Thoracic aorta (tissue), 2 donors: ENCODE results near the gene ATP23. TPM values are rescaled to one million over a fixed set of nuclear protein-coding genes. Genes with fewer than 3 reads are reported as not detected.

ENCODE experiments used
- ATAC-seq: fragments of 150-250 bp; one replicate; pipeline ENCODE4 v1.8.0; 2017; ENCODE audit warnings: low read depth; ENCODE audit not compliant: insufficient number of reproducible peaks, low FRiP score
- DNase-seq: peaks from one replicate; pipeline ENCODE4 v3.0.0-alpha.2; 2020; ENCODE audit warnings: low spot score
- H3K27ac ChIP-seq, 2 donors: fragments of 200-600 bp; sonication (generic); 1 replicate in 1 of 2; 2 replicates in 1 of 2; pipeline ENCODE4 v1.5.1; 2016; ENCODE audit warnings: mild to moderate bottlenecking in 2 of 2, moderate library complexity in 2 of 2
- H3K27me3 ChIP-seq: fragments of 200-600 bp; sonication (generic); replicated peaks from 2 replicates; pipeline ENCODE4 v1.6.0; 2016; ENCODE audit warnings: mild to moderate bottlenecking; ENCODE audit not compliant: insufficient read depth
- H3K36me3 ChIP-seq: fragments of 200-600 bp; sonication (generic); one replicate; pipeline ENCODE4 v1.5.1; 2016
- H3K4me1 ChIP-seq, 2 donors: fragments of 200-600 bp; sonication (generic); 1 replicate in 1 of 2; 2 replicates in 1 of 2; pipeline versions ENCODE4 v1.5.1 to v1.6.0; 2016; ENCODE audit warnings: low read depth in 2 of 2, mild to moderate bottlenecking in 1 of 2; ENCODE audit not compliant: control insufficient read depth in 1 of 2
- H3K4me3 ChIP-seq: fragments of 200-600 bp; sonication (generic); 2 replicates; pipeline ENCODE4 v1.5.1; 2016; ENCODE audit warnings: mild to moderate bottlenecking
- H3K9me3 ChIP-seq: fragments of 200-600 bp; sonication (generic); 2 replicates; pipeline ENCODE4 v1.5.1; 2016
- CTCF ChIP-seq: fragments of 200-600 bp; sonication (generic); IDR thresholded peaks from one replicate; pipeline ENCODE4 v1.5.1; 2019; ENCODE audit warnings: antibody characterized with exemption
- total RNA-seq, 2 donors: library from RNA; depleted of rRNA; stranded (reverse); fragments of >200 nt; gene quantifications; one replicate each; pipeline versions ENCODE4 v1.1.0 to v1.2.3, GENCODE V29; 2016

Gene ATP23
- total RNA-seq, result 1 to 10 TPM; 4.4 to 7.4 TPM

- peak within 1 kb of the TSS; percentile 67 to 82 for H3K27ac ChIP-seq
- H3K36me3 ChIP-seq, result no peaks in the 10 kb centered on the region
- ATAC-seq (peak; percentile 72), DNase-seq (peak; percentile 55)
- no peaks in the 10 kb centered on the region for H3K27me3 ChIP-seq
- peaks cover 2 to 13% of the 10 kb centered on the region in 2 donors for H3K4me1 ChIP-seq
- H3K4me3 ChIP-seq, result peak within 1 kb of the TSS; percentile 93
- no peaks in the 10 kb centered on the region for H3K9me3 ChIP-seq
- no peak for TF ChIP-seq CTCF
Observed at GRCh38 chr12:57941165-57941894, at the start of gene ATP23. ATP23 (plus strand) TSS chr12:57941567; CDS start chr12:57941702, 135 bp downstream.

- Histone ChIP-seq H3K9me3 (no peaks in the 10 kb centered on the region), H3K36me3 (no peaks in the 10 kb centered on the region), H3K27ac (peak overlapping the region; percentile 98), H3K4me3 (no peak overlapping the region), H3K27me3 (no peaks in the 10 kb centered on the region), H3K4me1 (peaks cover 66 to 97% of the 10 kb centered on the region in 2 donors)
- DNase-seq (no peak), ATAC-seq (no peak)
- no peak for TF ChIP-seq CTCF
Observed at GRCh38 chr12:57892232-57892972, 49.0 kb upstream of the ATP23 start.

GRCh38 chr12:57893431-57894353 lies 47.7 kb upstream of the ATP23 start:
- no peaks in the 10 kb centered on the region for H3K9me3 ChIP-seq
- peaks cover 72 to 97% of the 10 kb centered on the region in 2 donors for H3K4me1 ChIP-seq
- ATAC-seq (peak; percentile 47), DNase-seq (peak; percentile 74)
- H3K27ac ChIP-seq, result peak overlapping the region; percentile 98
- TF ChIP-seq CTCF, result no peak
- H3K27me3 ChIP-seq, result no peaks in the 10 kb centered on the region
- no peaks in the 10 kb centered on the region for H3K36me3 ChIP-seq
- peak overlapping the region; percentile 38 for H3K4me3 ChIP-seq

- TF ChIP-seq CTCF, result no peak
- no peaks in the 10 kb centered on the region for H3K9me3 ChIP-seq
Observed at GRCh38 chr12:57894399-57895292, 46.7 kb upstream of the ATP23 start.

More at GRCh38 chr12:57894399-57895292, 46.7 kb upstream of the ATP23 start:
- no peak for DNase-seq
- H3K27me3 ChIP-seq, result no peaks in the 10 kb centered on the region
- peak overlapping the region; percentile 98 for H3K27ac ChIP-seq
- peak overlapping the region; percentile 38 for H3K4me3 ChIP-seq
- no peaks in the 10 kb centered on the region for H3K36me3 ChIP-seq
- peaks cover 73 to 97% of the 10 kb centered on the region in 2 donors for H3K4me1 ChIP-seq
- no peak for ATAC-seq
